Common myeloid progenitor, CD34-positive (primary cell): Measurements from ENCODE around the gene EPHB1.

Experiments
- CTCF ChIA-PET: fragments of 350-600 bp; sonication (Branson Sonifier 250); formaldehyde crosslinking; loops from one replicate; lab custom pipeline; 2021; ENCODE audit warnings: antibody characterized with exemption; lab: Charles Lee
- POLR2A ChIA-PET: fragments of 350-600 bp; sonication (Branson Sonifier 250); formaldehyde crosslinking; loops from one replicate; lab custom pipeline; 2021; ENCODE audit warnings: antibody characterized with exemption; lab: Charles Lee
- DNase-seq, 3 donors: peaks; one replicate each; pipeline versions ENCODE4 v3.0.0 to v3.0.0-alpha.2; 2013
- H3K27ac ChIP-seq, 2 experiments: 1 replicate in 1 of 2; 2 replicates in 1 of 2; pipeline ENCODE4 v1.7.0; 2013; ENCODE audit warnings: inconsistent platforms in 2 of 2, low read length in 2 of 2, mild to moderate bottlenecking in 2 of 2, low read depth in 1 of 2, moderate library complexity in 1 of 2; ENCODE audit not compliant: severe bottlenecking in 2 of 2, insufficient read depth in 1 of 2, poor library complexity in 1 of 2
- H3K27me3 ChIP-seq, 5 experiments: replicated peaks in 2 of 5; 1 replicate in 3 of 5; 2 replicates in 2 of 5; pipeline versions ENCODE4 v1.6.1 to v1.7.0; 2013; ENCODE audit warnings: low read length in 4 of 5, mild to moderate bottlenecking in 2 of 5, moderate library complexity in 2 of 5, inconsistent platforms in 1 of 5; ENCODE audit not compliant: insufficient read depth in 5 of 5, control insufficient read depth in 4 of 5
- H3K36me3 ChIP-seq, 4 experiments: 1 replicate in 2 of 4; 2 replicates in 2 of 4; pipeline versions ENCODE4 v1.6.1 to v1.7.0; 2013; ENCODE audit warnings: low read length in 3 of 4, control low read depth in 1 of 4, mild to moderate bottlenecking in 1 of 4; ENCODE audit not compliant: control insufficient read depth in 4 of 4, insufficient read depth in 4 of 4
- H3K4me1 ChIP-seq, 4 experiments: 1 replicate in 3 of 4; 2 replicates in 1 of 4; pipeline versions ENCODE4 v1.6.1 to v1.7.1; 2013; ENCODE audit warnings: low read length in 3 of 4, mild to moderate bottlenecking in 3 of 4, control low read depth in 1 of 4, inconsistent platforms in 1 of 4, moderate library complexity in 1 of 4; ENCODE audit not compliant: control insufficient read depth in 4 of 4, insufficient read depth in 4 of 4; ENCODE audit errors: control extremely low read depth in 1 of 4
- H3K4me3 ChIP-seq, 7 experiments: 1 replicate in 4 of 7; 2 replicates in 3 of 7; pipeline versions ENCODE4 v1.5.1 to v1.7.0; 2013; ENCODE audit warnings: mild to moderate bottlenecking in 7 of 7, low read length in 6 of 7, moderate library complexity in 6 of 7, inconsistent platforms in 2 of 7, low read depth in 2 of 7, control low read depth in 1 of 7; ENCODE audit not compliant: insufficient read depth in 4 of 7, control insufficient read depth in 1 of 7; ENCODE audit errors: extremely low read depth in 1 of 7
- H3K9me3 ChIP-seq, 5 experiments: 1 replicate in 4 of 5; 2 replicates in 1 of 5; pipeline versions ENCODE4 v1.6.1 to v1.7.1; 2013; ENCODE audit warnings: low read length in 4 of 5, mild to moderate bottlenecking in 2 of 5, inconsistent platforms in 1 of 5, low read depth in 1 of 5, moderate library complexity in 1 of 5; ENCODE audit not compliant: control insufficient read depth in 4 of 5, insufficient read depth in 2 of 5; ENCODE audit errors: control extremely low read depth in 1 of 5
- WGBS: methylation state at CpG from one replicate; pipeline ENCODE4 v1.1.5; 2013; ENCODE audit not compliant: insufficient coverage; 5-methylcytosine and 5-hydroxymethylcytosine counted together

The EPHB1 gene

DNA sequence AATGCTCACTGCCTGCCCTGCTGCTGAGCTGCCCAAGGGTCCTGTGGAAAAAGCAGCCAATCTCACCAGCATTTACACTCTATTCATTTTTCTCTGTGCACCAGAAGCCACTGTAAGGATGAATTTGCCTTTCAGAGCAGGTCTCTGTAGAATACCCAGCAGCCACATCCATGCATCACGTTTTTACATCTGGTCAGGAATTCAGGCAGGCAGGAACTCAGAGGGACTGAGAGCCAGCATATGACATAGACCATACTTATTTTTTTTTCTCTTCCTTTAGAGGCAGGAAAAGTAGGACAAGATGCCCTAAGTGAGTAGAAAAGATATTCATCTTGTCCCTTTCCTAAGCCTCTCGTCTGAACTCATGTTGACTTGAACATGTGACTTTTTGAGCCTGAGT lies 292.7 kb downstream of the EPHB1 start:
- WGBS, result no CpG with 5 or more reads among the region's 2 CpGs
- ChIA-PET POLR2A (no interaction called here), CTCF (no interaction called here)
- H3K4me1 ChIP-seq, result no peaks in the 10 kb centered on the region
- peaks cover 0 to 2% (median 0%) of the 10 kb centered on the region in 5 experiments for H3K27me3 ChIP-seq
- DNase-seq, result no peak
- no peaks in the 10 kb centered on the region for H3K36me3 ChIP-seq
- H3K27ac ChIP-seq, result no peak overlapping the region
- no peaks in the 10 kb centered on the region for H3K9me3 ChIP-seq
- H3K4me3 ChIP-seq, result no peak overlapping the region

DNA sequence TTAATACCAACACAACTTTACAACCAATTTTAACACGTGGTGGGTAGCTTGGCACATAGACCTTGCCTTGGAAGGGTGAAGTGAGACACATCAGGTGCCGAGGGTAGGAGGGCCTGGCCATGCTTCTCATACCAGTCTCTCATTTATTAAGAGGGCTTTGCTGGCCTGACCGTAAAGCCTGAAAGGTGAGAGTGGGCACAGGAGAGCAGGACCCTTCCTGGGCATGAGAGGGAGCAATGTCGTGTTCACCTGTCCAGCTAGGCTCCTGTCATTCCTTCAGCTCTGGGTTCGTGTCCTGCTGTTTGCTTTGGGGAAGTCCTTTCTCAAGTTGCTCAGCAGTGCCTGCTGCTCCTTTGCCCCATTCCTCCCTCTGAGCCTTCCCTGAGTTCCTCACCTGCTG lies 294.4 kb downstream of the EPHB1 start:
- ChIA-PET POLR2A (no interaction called here), CTCF (no interaction called here)
- H3K9me3 ChIP-seq, result no peaks in the 10 kb centered on the region
- H3K27me3 ChIP-seq, result peaks cover 0 to 2% (median 0%) of the 10 kb centered on the region in 5 experiments
- 80% methylated on average over 5 of the region's 5 CpGs for WGBS
- H3K27ac ChIP-seq, result no peak overlapping the region
- no peaks in the 10 kb centered on the region for H3K36me3 ChIP-seq
- H3K4me3 ChIP-seq, result no peak overlapping the region
- no peak for DNase-seq
- H3K4me1 ChIP-seq, result no peaks in the 10 kb centered on the region

DNA sequence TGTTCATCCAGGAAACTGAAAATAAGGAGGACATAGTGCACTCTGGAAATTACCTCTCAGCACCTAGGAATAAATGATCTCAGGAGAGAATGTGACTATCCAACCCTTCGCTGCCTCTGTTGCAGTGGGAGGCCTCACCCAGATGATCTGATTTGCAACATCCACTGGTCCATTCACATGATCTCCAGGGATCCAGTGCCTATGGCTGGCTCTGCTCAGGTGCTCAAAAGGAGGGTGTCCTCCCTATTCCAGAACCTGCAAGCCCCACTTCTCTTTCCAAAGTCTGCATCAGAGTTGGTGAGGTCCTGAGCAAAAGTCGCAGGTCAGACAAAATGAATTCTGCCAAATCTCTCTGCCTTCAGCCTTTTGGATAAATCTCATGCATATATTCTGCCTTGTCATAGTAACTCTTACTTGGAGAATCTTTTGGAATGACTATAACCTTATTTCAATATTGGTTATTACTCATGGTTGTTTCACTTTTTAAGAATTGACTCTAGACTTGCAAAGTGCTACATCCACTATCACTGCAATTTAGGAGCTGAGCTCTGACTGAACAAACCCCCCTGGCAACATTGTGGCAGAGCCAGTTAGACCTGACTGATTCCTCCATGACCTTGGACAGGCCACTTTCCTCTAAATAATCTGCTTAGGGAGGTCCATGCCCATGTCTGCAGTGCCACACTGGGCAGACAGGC lies 295.1 kb downstream of the EPHB1 start:
- no peak overlapping the region for H3K27ac ChIP-seq
- H3K36me3 ChIP-seq, result no peaks in the 10 kb centered on the region
- no peak for DNase-seq
- 100% methylated on average over 1 of the region's 2 CpGs for WGBS
- POLR2A ChIA-PET, result no interaction called here
- H3K4me1 ChIP-seq, result no peaks in the 10 kb centered on the region
- H3K9me3 ChIP-seq, result no peaks in the 10 kb centered on the region
- peaks cover 0 to 2% (median 0%) of the 10 kb centered on the region in 5 experiments for H3K27me3 ChIP-seq
- no peak overlapping the region for H3K4me3 ChIP-seq
- CTCF ChIA-PET, result no interaction called here

DNA sequence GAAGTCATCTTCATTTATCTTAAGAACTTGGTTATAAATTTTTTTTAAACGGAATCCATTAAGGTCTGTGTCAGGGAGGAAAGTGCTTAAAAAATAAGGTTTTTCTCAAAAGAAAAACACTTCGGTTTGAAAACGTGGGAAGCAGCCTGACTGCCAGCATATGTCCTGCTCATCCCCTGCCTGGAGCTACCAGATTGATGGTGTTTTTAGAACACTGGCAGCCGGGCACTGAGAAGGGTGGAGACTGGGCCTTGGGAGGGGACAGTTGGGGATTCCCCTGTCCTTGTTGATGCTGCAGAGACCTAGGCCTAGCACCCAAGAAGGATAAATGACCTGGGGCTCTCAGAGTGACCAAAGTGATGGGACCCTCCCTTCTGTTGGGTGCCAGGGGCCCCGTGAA lies 296.9 kb downstream of the EPHB1 start:
- 97% methylated on average over 4 of the region's 5 CpGs for WGBS
- Histone ChIP-seq H3K27ac (no peak overlapping the region), H3K4me1 (no peaks in the 10 kb centered on the region), H3K27me3 (peaks cover 0 to 2% (median 0%) of the 10 kb centered on the region in 5 experiments), H3K36me3 (no peaks in the 10 kb centered on the region), H3K9me3 (no peaks in the 10 kb centered on the region), H3K4me3 (no peak overlapping the region)
- no peak for DNase-seq
- CTCF ChIA-PET, result no interaction called here
- POLR2A ChIA-PET, result no interaction called here

DNA sequence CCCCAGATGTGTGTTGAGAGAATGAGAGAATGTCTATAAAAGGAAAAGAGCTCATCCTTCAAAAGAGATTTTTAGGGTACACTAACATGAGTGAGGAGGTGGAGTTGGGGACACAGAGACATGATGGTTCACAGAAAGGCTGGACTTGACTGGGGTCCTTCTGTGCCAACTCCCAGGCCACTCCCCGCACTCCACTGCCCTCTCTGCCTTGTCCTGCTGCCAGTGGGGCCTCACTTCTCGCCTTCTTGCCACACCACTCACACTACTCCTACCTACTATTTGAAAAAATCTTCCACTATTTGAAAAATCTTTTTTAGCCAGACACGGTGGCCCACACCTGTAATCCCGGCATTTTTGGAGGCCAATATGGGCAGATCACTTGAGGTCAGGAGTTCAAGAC lies 298.1 kb downstream of the EPHB1 start:
- Histone ChIP-seq H3K4me3 (no peak overlapping the region), H3K4me1 (no peaks in the 10 kb centered on the region), H3K27me3 (peaks cover 0 to 2% (median 0%) of the 10 kb centered on the region in 5 experiments), H3K36me3 (no peaks in the 10 kb centered on the region), H3K27ac (no peak overlapping the region), H3K9me3 (no peaks in the 10 kb centered on the region)
- CTCF ChIA-PET, result no interaction called here
- POLR2A ChIA-PET, result no interaction called here
- DNase-seq, result no peak
- 89% methylated on average over 4 of the region's 4 CpGs for WGBS

DNA sequence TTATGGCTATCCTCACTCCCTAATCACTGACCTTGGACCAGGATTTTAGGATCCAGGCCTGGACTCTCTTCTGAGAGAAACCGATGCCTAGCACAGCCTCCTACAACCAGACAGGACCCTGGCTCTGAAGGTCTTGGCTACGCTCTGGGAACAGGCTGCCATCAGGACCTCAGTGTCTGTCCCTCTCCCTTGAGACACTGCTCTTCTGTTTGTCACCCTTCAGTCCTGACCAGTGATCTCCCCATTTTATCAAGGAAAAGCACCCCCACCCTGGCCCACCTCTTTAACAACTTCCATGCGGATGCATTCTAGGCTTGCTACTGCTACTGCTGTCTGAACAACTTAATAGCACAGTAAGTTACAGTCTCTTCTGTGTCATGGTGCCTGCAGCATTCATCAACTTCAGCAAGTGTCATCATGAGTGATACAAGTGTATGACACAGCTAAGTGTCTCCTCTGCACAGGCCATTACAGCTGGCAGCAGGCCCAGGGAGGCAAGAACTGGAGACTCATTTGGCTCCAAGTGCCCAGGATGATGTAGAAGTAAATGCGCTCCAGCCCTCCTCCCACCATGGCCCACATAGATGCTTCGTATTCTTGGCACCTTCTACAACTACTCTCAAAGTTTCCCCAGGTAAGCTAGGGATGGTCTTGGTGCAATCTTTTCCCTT lies 302.4 kb downstream of the EPHB1 start:
- ChIA-PET POLR2A (no interaction called here), CTCF (no interaction called here)
- H3K27ac ChIP-seq, result no peak overlapping the region
- no peaks in the 10 kb centered on the region for H3K36me3 ChIP-seq
- H3K27me3 ChIP-seq, result no peaks in the 10 kb centered on the region
- H3K4me3 ChIP-seq, result no peak overlapping the region
- no peaks in the 10 kb centered on the region for H3K4me1 ChIP-seq
- no peaks in the 10 kb centered on the region for H3K9me3 ChIP-seq
- DNase-seq, result no peak
- WGBS, result 98% methylated on average over 5 of the region's 5 CpGs

DNA sequence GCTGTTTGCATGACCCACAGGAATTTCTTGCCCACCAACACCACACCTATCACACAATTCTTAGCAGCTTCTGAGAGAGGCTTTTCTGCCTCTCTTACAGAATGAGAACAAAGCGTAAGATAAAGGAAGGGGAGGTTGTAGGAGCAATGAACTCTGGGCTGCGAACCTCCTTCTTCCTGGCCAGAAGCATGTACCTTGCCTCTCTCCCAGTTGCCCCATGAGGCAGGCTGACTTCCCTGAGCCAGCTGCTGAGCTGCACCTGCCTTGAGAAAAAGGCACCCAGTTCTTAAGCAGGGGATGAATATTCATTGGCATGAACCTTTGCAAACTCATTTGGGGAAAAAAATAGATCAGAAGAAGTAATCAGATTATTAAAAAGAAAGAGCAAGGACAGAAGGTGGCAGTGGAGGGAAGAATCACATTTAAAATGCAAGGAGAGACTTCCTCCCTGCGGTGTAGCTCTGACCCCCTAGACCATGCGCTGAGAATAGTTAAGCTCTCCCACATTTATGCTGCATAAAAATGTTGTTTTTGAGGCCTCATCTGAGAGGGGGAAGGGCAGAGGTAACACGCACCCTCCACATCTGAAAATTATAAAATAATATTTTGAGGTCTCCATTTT lies 304.8 kb downstream of the EPHB1 start:
- no peaks in the 10 kb centered on the region for H3K36me3 ChIP-seq
- H3K27me3 ChIP-seq, result peaks cover 0 to 2% (median 0%) of the 10 kb centered on the region in 5 experiments
- POLR2A ChIA-PET, result no interaction called here
- H3K27ac ChIP-seq, result no peak overlapping the region
- no peaks in the 10 kb centered on the region for H3K9me3 ChIP-seq
- no peaks in the 10 kb centered on the region for H3K4me1 ChIP-seq
- 66% methylated on average over 4 of the region's 5 CpGs for WGBS
- DNase-seq, result no peak
- CTCF ChIA-PET, result no interaction called here
- H3K4me3 ChIP-seq, result no peak overlapping the region
